ENCODE data around the gene TESK1. TPM values are rescaled to one million over a fixed set of nuclear protein-coding genes. Genes with fewer than 3 reads are reported as not detected.
"Not testable (repeated sequence)": the region's sequence is repeated elsewhere in the genome, so short reads cannot be mapped to it uniquely, and the experiment has no call there.

TESK1 gene
- total RNA-seq, 2 experiments from 2014 or later, result 42.2 to 42.8 TPM

- H3K27ac Mint-ChIP-seq, result no peak overlapping the region
- H3K4me1 Mint-ChIP-seq, result no peaks in the 10 kb centered on the region
- ATAC-seq (ENCODE audit: low read depth), result no peak
- DNase-seq, result no peak
- no peaks in the 10 kb centered on the region for H3K27me3 Mint-ChIP-seq
- POLR2A ChIA-PET, result no interaction called here
- H3K36me3 Mint-ChIP-seq, result peaks cover 23% of the 10 kb centered on the region
- H3K9me3 Mint-ChIP-seq, result peaks cover 21% of the 10 kb centered on the region
- no peak overlapping the region for H3K4me3 Mint-ChIP-seq
These were observed 10.6 kb upstream of the TESK1 start for GRCh38 chr9:35594471-35594870.

GRCh38 chr9:35596907-35597306 lies 8.2 kb upstream of the TESK1 start:
- POLR2A ChIA-PET; H3K4me1 Mint-ChIP-seq; H3K27ac Mint-ChIP-seq; DNase-seq; ATAC-seq (ENCODE audit: low read depth); H3K27me3 Mint-ChIP-seq; H3K4me3 Mint-ChIP-seq: not testable (repeated sequence)
- Mint-ChIP-seq H3K36me3 (peaks cover 21% of the 10 kb centered on the region), H3K9me3 (peaks cover 18% of the 10 kb centered on the region)

GRCh38 chr9:35598866-35599590 lies 6.0 kb upstream of the TESK1 start:
- no peak overlapping the region for H3K27ac Mint-ChIP-seq
- ATAC-seq (ENCODE audit: low read depth), result no peak
- peaks cover 13% of the 10 kb centered on the region for H3K4me1 Mint-ChIP-seq
- H3K4me3 Mint-ChIP-seq, result no peak overlapping the region
- no peaks in the 10 kb centered on the region for H3K27me3 Mint-ChIP-seq
- no peak for DNase-seq
- POLR2A ChIA-PET, result no interaction called here
- H3K36me3 Mint-ChIP-seq, result peaks cover 11% of the 10 kb centered on the region
- peaks cover 4% of the 10 kb centered on the region for H3K9me3 Mint-ChIP-seq

- Mint-ChIP-seq H3K9me3 (peaks cover 1% of the 10 kb centered on the region), H3K4me3 (no peak overlapping the region), H3K27ac (no peak overlapping the region), H3K4me1 (peaks cover 17% of the 10 kb centered on the region), H3K36me3 (peaks cover 6% of the 10 kb centered on the region), H3K27me3 (no peaks in the 10 kb centered on the region)
- POLR2A ChIA-PET, result no interaction called here
- DNase-seq, result no peak
- no peak for ATAC-seq (ENCODE audit: low read depth)
These were observed 5.1 kb upstream of the TESK1 start for GRCh38 chr9:35599763-35600604.

- Mint-ChIP-seq H3K27me3 (no peaks in the 10 kb centered on the region), H3K4me3 (peak overlapping the region; percentile 93), H3K9me3 (no peaks in the 10 kb centered on the region), H3K36me3 (peaks cover 7% of the 10 kb centered on the region), H3K4me1 (peaks cover 31% of the 10 kb centered on the region), H3K27ac (peak overlapping the region; percentile 97)
- ATAC-seq (ENCODE audit: low read depth), result no peak
- DNase-seq, result no peak
- POLR2A ChIA-PET, result interaction anchor here (0.6 to 3.1 kb wide), 8 partner anchors 43 to 537 kb away, joined by 3 to 17 read pairs (median 5); partner anchors contain the start of genes ARHGEF39, CREB3, FAM221B and SPAG8
These were observed 1.5 kb upstream of the TESK1 start for GRCh38 chr9:35603506-35603985.

GRCh38 chr9:35603986-35604577 lies 980 bp upstream of the TESK1 start:
- Mint-ChIP-seq H3K27ac (peak overlapping the region; percentile 97), H3K4me1 (peaks cover 31% of the 10 kb centered on the region), H3K9me3 (no peaks in the 10 kb centered on the region), H3K4me3 (peak overlapping the region; percentile 93), H3K27me3 (no peaks in the 10 kb centered on the region), H3K36me3 (peaks cover 7% of the 10 kb centered on the region)
- POLR2A ChIA-PET, result interaction anchor here (0.6 to 3.1 kb wide), 17 partner anchors 13 to 538 kb away, joined by 3 to 17 read pairs (median 5); partner anchors contain the start of genes ARHGEF39, ATOSB, CREB3 and FAM221B
- peak; percentile 96 for DNase-seq
- ATAC-seq (ENCODE audit: low read depth), result peak; percentile 86

- Mint-ChIP-seq H3K27me3 (no peaks in the 10 kb centered on the region), H3K36me3 (peaks cover 9% of the 10 kb centered on the region), H3K9me3 (no peaks in the 10 kb centered on the region), H3K27ac (peak overlapping the region; percentile 15), H3K4me1 (peaks cover 31% of the 10 kb centered on the region), H3K4me3 (peak overlapping the region; percentile 88)
- DNase-seq (peak; percentile 61), ATAC-seq (ENCODE audit: low read depth) (no peak)
- POLR2A ChIA-PET, result interaction anchor here (0.7 to 3.1 kb wide), 12 partner anchors 9 to 489 kb away, joined by 3 to 29 read pairs (median 6); partner anchors contain the start of genes ARHGEF39, ATOSB, CCDC107 and GBA2
These were observed 482 bp downstream of the TESK1 start for GRCh38 chr9:35605351-35606137.

- Mint-ChIP-seq H3K9me3 (no peaks in the 10 kb centered on the region), H3K27ac (peak overlapping the region; percentile 15), H3K4me3 (peak overlapping the region; percentile 88), H3K36me3 (peaks cover 9% of the 10 kb centered on the region), H3K4me1 (peaks cover 31% of the 10 kb centered on the region), H3K27me3 (no peaks in the 10 kb centered on the region)
- POLR2A ChIA-PET, result interaction anchor here (0.7 to 3.1 kb wide), 8 partner anchors 9 to 59 kb away, joined by 3 to 29 read pairs (median 6); partner anchors contain the start of genes ARHGEF39, CCDC107 and RMRP
- DNase-seq (no peak), ATAC-seq (ENCODE audit: low read depth) (no peak)
These were observed 1.1 kb downstream of the TESK1 start for GRCh38 chr9:35606138-35606504.

- H3K4me3 Mint-ChIP-seq, result peak overlapping the region; percentile 37
- no peak overlapping the region for H3K27ac Mint-ChIP-seq
- peaks cover 11% of the 10 kb centered on the region for H3K36me3 Mint-ChIP-seq
- H3K27me3 Mint-ChIP-seq, result no peaks in the 10 kb centered on the region
- H3K4me1 Mint-ChIP-seq, result peaks cover 35% of the 10 kb centered on the region
- H3K9me3 Mint-ChIP-seq, result no peaks in the 10 kb centered on the region
- POLR2A ChIA-PET, result interaction anchor here (2.8 kb wide), 1 partner anchor 42 kb away, joined by 29 read pairs; no protein-coding TSS in a partner anchor
- ATAC-seq (ENCODE audit: low read depth), result no peak
- DNase-seq, result no peak
These were observed 1.7 kb downstream of the TESK1 start for GRCh38 chr9:35606726-35607125.

- POLR2A ChIA-PET, result interaction anchor here (1.0 kb wide), 1 partner anchor 9 kb away, joined by 4 read pairs; no protein-coding TSS in a partner anchor
- Mint-ChIP-seq H3K36me3 (peaks cover 18% of the 10 kb centered on the region), H3K4me1 (peaks cover 30% of the 10 kb centered on the region), H3K27ac (no peak overlapping the region), H3K4me3 (no peak overlapping the region), H3K27me3 (no peaks in the 10 kb centered on the region), H3K9me3 (no peaks in the 10 kb centered on the region)
- DNase-seq, result no peak
- ATAC-seq (ENCODE audit: low read depth), result no peak
These were observed 3.2 kb downstream of the TESK1 start for GRCh38 chr9:35608221-35608620.

- H3K36me3 Mint-ChIP-seq, result peaks cover 23% of the 10 kb centered on the region
- no peaks in the 10 kb centered on the region for H3K9me3 Mint-ChIP-seq
- no peak overlapping the region for H3K4me3 Mint-ChIP-seq
- no peaks in the 10 kb centered on the region for H3K27me3 Mint-ChIP-seq
- H3K4me1 Mint-ChIP-seq, result peaks cover 24% of the 10 kb centered on the region
- POLR2A ChIA-PET, result no interaction called here
- no peak for ATAC-seq (ENCODE audit: low read depth)
- DNase-seq, result no peak
- H3K27ac Mint-ChIP-seq, result no peak overlapping the region
These were observed 4.1 kb downstream of the TESK1 start for GRCh38 chr9:35609001-35609819.

- Mint-ChIP-seq H3K27ac (no peak overlapping the region), H3K27me3 (no peaks in the 10 kb centered on the region)
- POLR2A ChIA-PET, result interaction anchor here (2.0 kb wide), 1 partner anchor 37 kb away, joined by 11 read pairs; no protein-coding TSS in a partner anchor
These were observed 4.7 kb downstream of the TESK1 start for GRCh38 chr9:35609820-35610163.

More at GRCh38 chr9:35609820-35610163, 4.7 kb downstream of the TESK1 start:
- H3K36me3 Mint-ChIP-seq, result peaks cover 26% of the 10 kb centered on the region
- DNase-seq, result no peak
- no peak for ATAC-seq (ENCODE audit: low read depth)
- H3K4me3 Mint-ChIP-seq, result no peak overlapping the region
- H3K9me3 Mint-ChIP-seq, result no peaks in the 10 kb centered on the region
- H3K4me1 Mint-ChIP-seq, result peaks cover 21% of the 10 kb centered on the region

Measured in activated naive CD8-positive, alpha-beta T cell treated with anti-CD3 and anti-CD28 coated beads, Interleukin-2, amount 10 ng/mL, durations not matched to agents 7 days and 5 days (primary cell).